Stimulated activated CD8-positive, alpha-beta memory T cell treated with anti-CD3 and anti-CD28 coated beads, Interleukin-15, amount 100 ng/mL, for 24 hours (primary cell): Measurements from ENCODE around the gene GALNT9.

Source experiments
- DNase-seq: peaks from one replicate; pipeline ENCODE4 v3.0.0-alpha.2; 2020; ENCODE audit warnings: low read depth

The GALNT9 gene

GRCh38 chr12:132168311-132169031 is 160.9 kb downstream of the GALNT9 start:
- no peak for DNase-seq

- DNase-seq: no peak
Measured at GRCh38 chr12:132167611-132168310, 161.6 kb downstream of the GALNT9 start.

- DNase-seq: no peak
Measured at GRCh38 chr12:132166801-132167591, 162.4 kb downstream of the GALNT9 start.

DNA sequence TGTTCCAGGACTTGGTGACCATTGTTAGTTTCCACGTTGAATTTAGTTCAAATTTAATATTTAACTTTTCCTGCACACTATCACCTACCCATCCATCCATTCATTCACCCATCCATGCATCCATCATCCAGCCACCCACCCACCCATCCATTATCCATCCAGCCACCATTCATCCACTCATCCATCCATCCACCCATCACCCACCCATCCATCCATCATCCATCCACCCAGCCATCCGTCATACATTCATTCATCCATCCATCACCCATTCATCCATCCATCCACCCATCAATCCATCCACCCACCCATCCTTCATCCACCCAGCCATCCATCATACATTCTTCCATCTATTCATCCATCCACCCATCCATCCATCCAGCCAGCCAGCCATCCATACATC is 163.3 kb downstream of the GALNT9 start:
- DNase-seq: no peak

DNA sequence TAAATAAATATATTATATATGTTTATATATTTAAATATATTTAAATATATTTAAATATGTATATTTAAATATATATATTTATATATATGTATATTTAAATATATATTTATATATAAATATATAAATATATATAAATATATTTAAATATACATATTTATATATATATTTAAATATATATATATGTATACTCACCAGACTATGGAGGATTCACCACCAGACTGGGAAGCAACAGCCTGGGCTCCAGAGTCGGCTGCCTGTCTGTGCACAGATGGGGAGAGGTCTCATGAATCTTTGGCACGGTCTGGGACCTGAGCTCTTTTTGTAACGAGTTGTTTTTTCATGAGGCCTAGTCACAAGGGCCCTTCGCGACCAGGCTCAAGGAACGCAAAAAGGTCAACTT is 163.8 kb downstream of the GALNT9 start:
- DNase-seq: no peak

DNA sequence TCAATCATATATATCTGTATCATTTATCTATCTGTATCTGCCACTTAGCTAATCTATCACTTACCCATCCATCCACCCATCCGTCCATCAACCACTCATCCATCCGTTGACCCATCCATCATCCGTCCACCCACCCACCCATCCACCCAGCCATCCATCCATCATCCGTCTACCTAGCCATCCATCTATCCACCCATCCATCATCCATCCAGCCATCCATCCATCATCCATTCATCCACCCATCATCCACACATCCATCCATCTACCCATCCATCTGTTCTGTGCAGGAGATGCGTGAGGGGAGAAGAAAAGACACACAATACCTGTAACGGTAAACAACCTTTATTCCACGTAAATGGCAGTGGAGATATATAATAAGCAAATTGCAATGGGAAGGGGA is 165.0 kb downstream of the GALNT9 start:
- DNase-seq: no peak

DNA sequence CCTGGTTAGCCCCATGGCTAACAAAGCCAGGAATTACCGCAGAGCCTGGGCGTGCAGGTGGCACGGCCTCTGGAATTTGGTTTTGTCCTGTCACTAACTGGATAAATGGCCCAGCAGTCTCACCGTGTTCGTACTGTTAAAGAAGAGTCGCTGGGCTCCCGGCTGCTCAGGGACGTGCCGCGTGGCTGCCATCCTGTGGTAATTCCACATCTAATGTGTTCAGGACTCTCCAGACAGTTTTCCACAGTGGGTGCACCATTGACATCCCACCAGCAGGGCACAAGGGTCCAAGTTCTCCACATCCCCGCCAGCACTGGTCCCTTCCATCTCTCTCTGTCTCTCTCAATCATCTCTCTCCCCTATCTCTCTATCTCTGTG is 165.5 kb downstream of the GALNT9 start:
- no peak for DNase-seq

GRCh38 chr12:132163041-132163910 is 166.1 kb downstream of the GALNT9 start:
- no peak for DNase-seq

DNA sequence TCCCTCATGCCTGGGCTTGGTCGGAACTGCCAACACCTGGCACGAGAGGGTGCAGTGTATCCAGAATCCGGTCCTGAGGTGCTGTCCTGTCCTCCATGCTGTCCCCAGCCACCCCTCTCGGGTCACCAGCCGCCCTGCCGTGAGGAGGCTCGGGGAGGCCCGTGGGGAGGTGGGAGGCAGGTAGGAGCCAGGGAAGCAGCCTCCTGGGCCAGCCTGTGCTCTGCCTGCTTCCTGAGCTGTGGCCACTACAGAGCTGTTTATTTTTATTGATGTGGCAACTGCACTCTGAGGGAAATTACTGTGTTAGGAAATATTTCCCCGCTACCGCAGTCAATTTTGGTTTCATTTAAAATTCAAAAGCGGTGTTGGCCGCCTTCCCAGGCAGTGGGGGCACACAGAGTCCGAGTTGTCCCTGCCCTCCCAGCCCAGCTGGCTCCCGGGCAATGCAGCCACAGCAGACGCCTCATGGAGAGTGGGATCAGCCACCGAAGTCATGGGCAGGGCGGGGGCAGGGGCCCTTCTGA is 166.8 kb downstream of the GALNT9 start:
- no peak for DNase-seq

GRCh38 chr12:132161796-132162507 is 167.4 kb downstream of the GALNT9 start:
- DNase-seq: no peak

- no peak for DNase-seq
Measured at GRCh38 chr12:132161036-132161781, 168.2 kb downstream of the GALNT9 start.

GRCh38 chr12:132160601-132161035 is 168.8 kb downstream of the GALNT9 start:
- DNase-seq: no peak

DNA sequence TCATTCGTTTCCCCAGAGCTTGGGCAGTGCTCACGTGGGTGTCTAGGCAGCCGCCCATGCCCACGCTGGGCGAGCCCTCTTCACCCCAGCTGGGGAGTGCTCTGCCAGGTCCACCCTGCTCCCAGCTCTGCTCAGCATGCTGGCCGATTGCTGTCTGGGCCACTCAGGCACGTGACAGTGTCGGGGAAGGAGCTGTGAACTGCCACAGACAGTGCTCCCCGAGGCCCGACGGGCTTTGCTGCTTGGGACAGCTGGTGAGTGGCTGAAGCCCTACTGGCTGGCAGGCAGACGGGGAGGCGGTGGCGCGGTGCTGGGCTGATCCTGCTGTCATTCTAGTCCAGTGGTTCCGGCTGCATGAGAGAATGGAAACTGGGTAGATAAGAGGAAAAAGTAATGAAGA is 169.4 kb downstream of the GALNT9 start:
- no peak for DNase-seq

GRCh38 chr12:132159555-132160003 is 169.8 kb downstream of the GALNT9 start:
- DNase-seq: no peak

DNA sequence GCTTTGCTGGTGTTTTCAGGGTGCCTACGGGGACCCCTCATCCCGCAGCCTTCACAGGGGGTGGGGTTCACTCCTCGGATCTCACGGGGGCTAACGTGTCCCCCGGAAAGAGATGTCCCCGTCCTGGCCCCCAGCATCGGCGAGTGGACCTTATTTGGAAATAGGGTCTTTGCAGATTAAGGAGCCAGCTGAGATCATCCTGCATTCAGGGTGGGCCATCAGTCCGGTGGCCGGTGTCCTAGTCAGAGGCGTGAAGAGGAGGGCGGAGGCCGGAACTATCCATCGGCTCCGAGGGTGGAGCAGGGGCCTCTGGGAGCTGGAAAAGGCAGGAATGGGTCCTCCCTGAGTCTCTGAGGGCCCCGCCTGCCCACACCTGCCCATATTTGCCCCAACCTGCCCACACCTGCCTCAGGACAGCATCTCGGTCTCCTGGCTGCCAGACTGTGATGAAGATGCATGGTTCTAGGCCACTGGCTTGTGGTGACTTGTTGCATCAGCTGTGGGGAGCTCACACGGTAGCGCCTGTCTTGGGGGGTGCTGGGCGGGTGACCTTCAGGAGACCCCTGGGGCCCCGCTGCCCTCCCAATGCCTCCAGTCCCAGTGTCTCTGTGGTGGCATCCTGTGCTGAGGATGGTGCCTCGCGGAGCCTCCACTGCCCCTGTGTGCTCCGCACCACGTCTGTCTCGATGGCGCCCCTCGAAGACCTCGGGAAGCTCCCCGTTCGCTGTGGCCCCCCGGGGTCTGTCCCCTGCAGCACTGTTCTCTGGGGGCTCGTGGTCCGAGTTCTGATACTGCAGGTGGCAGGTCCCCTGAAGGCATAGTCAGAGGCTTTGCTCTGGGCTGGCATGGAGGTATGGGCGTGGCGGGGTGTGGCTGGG is 170.5 kb downstream of the GALNT9 start:
- no peak for DNase-seq

- no peak for DNase-seq
Measured at GRCh38 chr12:132157733-132158409, 171.5 kb downstream of the GALNT9 start.

DNA sequence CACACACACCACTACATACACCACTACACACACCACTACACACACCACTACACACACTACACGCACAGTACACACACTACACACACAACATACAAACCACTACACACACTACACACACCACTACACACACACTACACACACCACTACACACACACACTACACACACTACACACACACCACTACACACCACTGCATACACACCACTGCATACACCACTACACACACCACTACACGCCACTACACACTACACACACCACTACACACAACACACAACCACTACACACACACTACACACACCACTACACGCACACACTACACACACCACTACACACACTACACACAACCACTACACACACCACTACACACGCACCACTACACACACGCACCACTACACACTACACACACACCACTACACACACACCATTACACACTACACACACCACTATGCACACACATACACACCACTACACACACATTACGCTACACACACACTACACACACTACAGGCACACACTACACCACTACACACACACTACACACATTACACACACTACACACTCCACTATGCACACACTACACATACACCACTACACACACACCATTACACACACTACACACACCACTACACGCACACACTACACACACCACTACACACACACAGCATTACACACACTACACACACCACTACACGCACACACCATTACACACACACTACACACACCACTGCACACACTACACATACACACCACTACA is 172.6 kb downstream of the GALNT9 start:
- no peak for DNase-seq
